SK-N-SH treated with all-trans-retinoic acid at 6 μM for 48 hours (cell line): ENCODE results near the gene YAF2.

Experiments
- ATAC-seq: fragments of 200-7000 bp; cut with Tn5 transposase; 3 replicates; pipeline ENCODE4 v1.9.1; 2020; ENCODE audit warnings: mild to moderate bottlenecking, moderate library complexity
- ARNTL ChIP-seq: fragments of 450-650 bp; formaldehyde crosslinking; IDR thresholded peaks from 2 replicates; pipeline ENCODE4 v1.5.0; 2020; ENCODE audit warnings: low read depth, mild to moderate bottlenecking, moderate library complexity, borderline replicate concordance
- BACH2 ChIP-seq: fragments of 250-450 bp; sonication (Bioruptor Pico); IDR thresholded peaks from 2 replicates; pipeline ENCODE4 v1.9.0; 2021; ENCODE audit warnings: mild to moderate bottlenecking, borderline replicate concordance
- CREB5 ChIP-seq: fragments of 250-450 bp; sonication (Bioruptor Pico); IDR thresholded peaks from 2 replicates; pipeline ENCODE4 v1.5.1; 2020; ENCODE audit warnings: low read depth, mild to moderate bottlenecking, moderate library complexity
- CSDC2 ChIP-seq: fragments of 250-450 bp; sonication (Bioruptor Pico); IDR thresholded peaks from 2 replicates; pipeline ENCODE4 v1.5.0; 2020; ENCODE audit warnings: mild to moderate bottlenecking, moderate library complexity
- CSRNP3 ChIP-seq: fragments of 250-450 bp; sonication (Bioruptor Pico); IDR thresholded peaks from 2 replicates; pipeline ENCODE4 v1.5.1; 2021; ENCODE audit warnings: mild to moderate bottlenecking, moderate library complexity
- ESRRG ChIP-seq: fragments of 250-450 bp; sonication (Bioruptor Pico); IDR thresholded peaks from 2 replicates; pipeline ENCODE4 v1.6.1; 2021; ENCODE audit warnings: mild to moderate bottlenecking
- GLIS3 ChIP-seq: fragments of 250-450 bp; sonication (Bioruptor Pico); IDR thresholded peaks from 2 replicates; pipeline ENCODE4 v1.5.0; 2020; ENCODE audit warnings: mild to moderate bottlenecking, moderate library complexity
- ISL1 ChIP-seq: fragments of 250-450 bp; sonication (Bioruptor Pico); IDR thresholded peaks from 2 replicates; pipeline ENCODE4 v2.1.2; 2022; ENCODE audit warnings: mild to moderate bottlenecking, moderate library complexity
- OSR1 ChIP-seq: fragments of 250-450 bp; sonication (Bioruptor Pico); IDR thresholded peaks from 2 replicates; pipeline ENCODE4 v1.8.0; 2022; ENCODE audit warnings: moderate library complexity, mild to moderate bottlenecking, inconsistent platforms
- PATZ1 ChIP-seq: fragments of 250-450 bp; sonication (Bioruptor Pico); IDR thresholded peaks from 2 replicates; pipeline ENCODE4 v1.8.0; 2020; ENCODE audit warnings: mild to moderate bottlenecking, moderate library complexity, borderline replicate concordance
- POU6F1 ChIP-seq: fragments of 250-450 bp; sonication (Bioruptor Pico); IDR thresholded peaks from 2 replicates; pipeline ENCODE4 v1.8.0; 2021; ENCODE audit warnings: low read depth, mild to moderate bottlenecking, moderate library complexity, borderline replicate concordance
- PPARA ChIP-seq: fragments of 250-450 bp; sonication (Bioruptor Pico); IDR thresholded peaks from 2 replicates; pipeline ENCODE4 v1.5.0; 2020; ENCODE audit warnings: mild to moderate bottlenecking, borderline replicate concordance
- SNAI2 ChIP-seq: fragments of 250-450 bp; sonication (Bioruptor Pico); IDR thresholded peaks from 2 replicates; pipeline ENCODE4 v1.5.0; 2020; ENCODE audit warnings: mild to moderate bottlenecking, moderate library complexity
- TCF4 ChIP-seq: fragments of 250-450 bp; sonication (Bioruptor Pico); IDR thresholded peaks from 2 replicates; pipeline ENCODE4 v1.8.0; 2021; ENCODE audit warnings: mild to moderate bottlenecking, moderate library complexity, borderline replicate concordance
- TOX ChIP-seq: fragments of 250-450 bp; sonication (Bioruptor Pico); IDR thresholded peaks from 2 replicates; pipeline ENCODE4 v1.8.0; 2021; ENCODE audit warnings: mild to moderate bottlenecking, moderate library complexity, borderline replicate concordance
- TSHZ2 ChIP-seq: fragments of 250-450 bp; sonication (Bioruptor Pico); IDR thresholded peaks from 2 replicates; pipeline ENCODE4 v1.5.0; 2020; ENCODE audit warnings: mild to moderate bottlenecking, moderate library complexity
- ZFP30 ChIP-seq: fragments of 450-650 bp; formaldehyde crosslinking; IDR thresholded peaks from 2 replicates; pipeline ENCODE4 v1.5.0; 2022; ENCODE audit warnings: mild to moderate bottlenecking, moderate library complexity
- ZNF565 ChIP-seq: fragments of 450-650 bp; formaldehyde crosslinking; conservative IDR thresholded peaks from 2 replicates; pipeline ENCODE4 v1.5.0; 2020; ENCODE audit warnings: low read depth, mild to moderate bottlenecking, moderate library complexity
- ZNF70 ChIP-seq: fragments of 450-650 bp; formaldehyde crosslinking; IDR thresholded peaks from 2 replicates; pipeline ENCODE4 v1.5.0; 2020; ENCODE audit warnings: mild to moderate bottlenecking, moderate library complexity
- ZNF8 ChIP-seq: fragments of 450-650 bp; formaldehyde crosslinking; IDR thresholded peaks from 2 replicates; pipeline ENCODE4 v1.5.0; 2020; ENCODE audit warnings: mild to moderate bottlenecking, moderate library complexity

YAF2 gene

GRCh38 chr12:42267413-42268190, 29.6 kb upstream of the YAF2 start:
- TF ChIP-seq ARNTL (CRISPR knock-in tag) (no peak), TOX (CRISPR knock-in tag) (no peak), TSHZ2 (CRISPR knock-in tag) (no peak), ZNF8 (CRISPR knock-in tag) (no peak), ZNF70 (no peak), PATZ1 (CRISPR knock-in tag) (no peak), ZNF565 (no peak), ZFP30 (CRISPR knock-in tag) (no peak)
- TF ChIP-seq, all 23 proteins: peak for 0
- ATAC-seq = no peak

- ATAC-seq = no peak
- TF ChIP-seq ISL1 (no peak), ZNF565 (no peak), TCF4 (no peak), ZNF8 (CRISPR knock-in tag) (no peak), CREB5 (CRISPR knock-in tag) (no peak), POU6F1 (CRISPR knock-in tag) (no peak), CSRNP3 (CRISPR knock-in tag) (no peak), PPARA (CRISPR knock-in tag) (no peak), CSDC2 (CRISPR knock-in tag) (no peak), PATZ1 (CRISPR knock-in tag) (no peak), GLIS3 (CRISPR knock-in tag) (no peak), ZFP30 (CRISPR knock-in tag) (no peak)
These were observed 28.7 kb upstream of the YAF2 start for GRCh38 chr12:42266579-42267230.

- no peak for ATAC-seq
- TF ChIP-seq GLIS3 (CRISPR knock-in tag) = no peak
- no peak for TF ChIP-seq OSR1 (CRISPR knock-in tag)
- TF ChIP-seq TSHZ2 (CRISPR knock-in tag) = no peak
- TF ChIP-seq CREB5 (CRISPR knock-in tag) = no peak
- TF ChIP-seq SNAI2 = no peak
- TF ChIP-seq ISL1 = no peak
- no peak for TF ChIP-seq ESRRG (CRISPR knock-in tag)
- TF ChIP-seq BACH2 (CRISPR knock-in tag) = no peak
These were observed 24.2 kb upstream of the YAF2 start for GRCh38 chr12:42262271-42262670.
